Thoracic aorta (tissue), 2 donors: ENCODE data around the gene SMAD6. TPM values are rescaled to one million over a fixed set of nuclear protein-coding genes. Genes with fewer than 3 reads are reported as not detected.

ENCODE experiments used
- ATAC-seq: fragments of 150-250 bp; one replicate; pipeline ENCODE4 v1.8.0; 2017; ENCODE audit warnings: low read depth; ENCODE audit not compliant: insufficient number of reproducible peaks, low FRiP score
- DNase-seq: peaks from one replicate; pipeline ENCODE4 v3.0.0-alpha.2; 2020; ENCODE audit warnings: low spot score
- H3K27ac ChIP-seq, 2 donors: fragments of 200-600 bp; sonication (generic); 1 replicate in 1 of 2; 2 replicates in 1 of 2; pipeline ENCODE4 v1.5.1; 2016; ENCODE audit warnings: mild to moderate bottlenecking in 2 of 2, moderate library complexity in 2 of 2
- H3K27me3 ChIP-seq: fragments of 200-600 bp; sonication (generic); replicated peaks from 2 replicates; pipeline ENCODE4 v1.6.0; 2016; ENCODE audit warnings: mild to moderate bottlenecking; ENCODE audit not compliant: insufficient read depth
- H3K36me3 ChIP-seq: fragments of 200-600 bp; sonication (generic); one replicate; pipeline ENCODE4 v1.5.1; 2016
- H3K4me1 ChIP-seq, 2 donors: fragments of 200-600 bp; sonication (generic); 1 replicate in 1 of 2; 2 replicates in 1 of 2; pipeline versions ENCODE4 v1.5.1 to v1.6.0; 2016; ENCODE audit warnings: low read depth in 2 of 2, mild to moderate bottlenecking in 1 of 2; ENCODE audit not compliant: control insufficient read depth in 1 of 2
- H3K4me3 ChIP-seq: fragments of 200-600 bp; sonication (generic); 2 replicates; pipeline ENCODE4 v1.5.1; 2016; ENCODE audit warnings: mild to moderate bottlenecking
- H3K9me3 ChIP-seq: fragments of 200-600 bp; sonication (generic); 2 replicates; pipeline ENCODE4 v1.5.1; 2016
- CTCF ChIP-seq: fragments of 200-600 bp; sonication (generic); IDR thresholded peaks from one replicate; pipeline ENCODE4 v1.5.1; 2019; ENCODE audit warnings: antibody characterized with exemption
- total RNA-seq, 2 donors: library from RNA; depleted of rRNA; stranded (reverse); fragments of >200 nt; gene quantifications; one replicate each; pipeline versions ENCODE4 v1.1.0 to v1.2.3, GENCODE V29; 2016

Gene SMAD6
- total RNA-seq, 2 donors from 2014 or later: 73.3 to 113 TPM

- no peak overlapping the region for H3K4me3 ChIP-seq
- H3K36me3 ChIP-seq: no peaks in the 10 kb centered on the region
- ATAC-seq (no peak), DNase-seq (no peak)
- no peaks in the 10 kb centered on the region for H3K9me3 ChIP-seq
- TF ChIP-seq CTCF: no peak
- H3K27me3 ChIP-seq: no peaks in the 10 kb centered on the region
- peak overlapping the region in 1 of 2 donors; percentile 9 for H3K27ac ChIP-seq
- peaks cover 23 to 81% of the 10 kb centered on the region in 2 donors for H3K4me1 ChIP-seq
Observed at GRCh38 chr15:66711862-66712261, 9.8 kb downstream of the SMAD6 start.

GRCh38 chr15:66713843-66714508 is 11.9 kb downstream of the SMAD6 start:
- Histone ChIP-seq H3K4me1 (peaks cover 26 to 74% of the 10 kb centered on the region in 2 donors), H3K4me3 (no peak overlapping the region), H3K36me3 (no peaks in the 10 kb centered on the region), H3K27me3 (no peaks in the 10 kb centered on the region), H3K9me3 (no peaks in the 10 kb centered on the region), H3K27ac (peak overlapping the region; percentile 58 to 66)
- no peak for DNase-seq
- no peak for ATAC-seq
- TF ChIP-seq CTCF: no peak

- Histone ChIP-seq H3K9me3 (no peaks in the 10 kb centered on the region), H3K27me3 (no peaks in the 10 kb centered on the region), H3K27ac (peak overlapping the region; percentile 58 to 66), H3K36me3 (no peaks in the 10 kb centered on the region), H3K4me1 (peaks cover 31 to 74% of the 10 kb centered on the region in 2 donors), H3K4me3 (no peak overlapping the region)
- DNase-seq: no peak
- no peak for TF ChIP-seq CTCF
- ATAC-seq: no peak
Observed at GRCh38 chr15:66714543-66714981, 12.5 kb downstream of the SMAD6 start.

- ATAC-seq (no peak), DNase-seq (no peak)
- Histone ChIP-seq H3K36me3 (no peaks in the 10 kb centered on the region), H3K4me1 (peaks cover 35 to 78% of the 10 kb centered on the region in 2 donors), H3K4me3 (no peak overlapping the region), H3K27ac (peak overlapping the region; percentile 58 to 66), H3K9me3 (no peaks in the 10 kb centered on the region), H3K27me3 (no peaks in the 10 kb centered on the region)
- TF ChIP-seq CTCF: no peak
Observed at GRCh38 chr15:66715181-66715624, 13.2 kb downstream of the SMAD6 start.

GRCh38 chr15:66715720-66716655 is 14.0 kb downstream of the SMAD6 start:
- no peak for DNase-seq
- no peaks in the 10 kb centered on the region for H3K27me3 ChIP-seq
- H3K36me3 ChIP-seq: no peaks in the 10 kb centered on the region
- H3K27ac ChIP-seq: peak overlapping the region; percentile 58 to 66
- H3K4me1 ChIP-seq: peaks cover 41 to 81% of the 10 kb centered on the region in 2 donors
- no peaks in the 10 kb centered on the region for H3K9me3 ChIP-seq
- no peak overlapping the region for H3K4me3 ChIP-seq
- ATAC-seq: no peak
- no peak for TF ChIP-seq CTCF
